Colonic mucosa (tissue), 4 donors: ENCODE measurements around the gene FBXO2. TPM values are rescaled to one million over a fixed set of nuclear protein-coding genes. Genes with fewer than 3 reads are reported as not detected.

ENCODE experiments used
- DNase-seq: peaks from one replicate; pipeline ENCODE4 v3.0.0-alpha.2; 2020
- H3K27ac ChIP-seq: fragments of 200-600 bp; one replicate; pipeline ENCODE4 v1.8.0; 2021
- H3K27me3 ChIP-seq: fragments of 200-600 bp; one replicate; pipeline ENCODE4 v1.8.0; 2021
- H3K36me3 ChIP-seq: fragments of 200-600 bp; one replicate; pipeline ENCODE4 v1.8.0; 2021
- H3K4me1 ChIP-seq: fragments of 200-600 bp; one replicate; pipeline ENCODE4 v1.8.0; 2021; ENCODE audit warnings: mild to moderate bottlenecking
- H3K4me3 ChIP-seq: fragments of 200-600 bp; one replicate; pipeline ENCODE4 v1.8.0; 2021
- H3K9ac ChIP-seq, 2 donors: one replicate each; pipeline ENCODE4 v1.7.0; 2013; ENCODE audit warnings: control low read depth in 2 of 2, low read depth in 2 of 2, low read length in 2 of 2
- H3K9me3 ChIP-seq: fragments of 200-600 bp; one replicate; pipeline ENCODE4 v1.8.0; 2021
- CTCF ChIP-seq: fragments of 200-600 bp; IDR thresholded peaks from one replicate; pipeline ENCODE4 v1.8.0; 2022; ENCODE audit warnings: antibody characterized with exemption, mild to moderate bottlenecking
- intact Hi-C: fragments of 100-400 bp; cut with DNase I; formaldehyde crosslinking; loops from one replicate; pipeline ENCODE4 v1.14.1; 2022
- total RNA-seq, 2 donors: library from RNA; stranded (reverse); fragmentation: NEBNext Ultra II Directional in 1 of 2; extraction: Animal tissue kit (Norgen Biotek cat#: 25700) in 1 of 2; gene quantifications; one replicate each; pipeline ENCODE4 v1.2.1, GENCODE V29; 2021
- donor health status: healthy.
- donor health status: DM: no; HTN: no; CAD: no.
- donor health status: DM: no; HTN: no; CAD: no.

The FBXO2 gene
- total RNA-seq, 2 donors from 2014 or later, result 1.2 TPM

- Histone ChIP-seq H3K36me3 (no peaks in the 10 kb centered on the region), H3K4me1 (no peaks in the 10 kb centered on the region), H3K27ac (no peak overlapping the region), H3K9ac (no peak overlapping the region), H3K4me3 (no peak overlapping the region), H3K27me3 (no peaks in the 10 kb centered on the region), H3K9me3 (no peaks in the 10 kb centered on the region)
- DNase-seq, result no peak
- TF ChIP-seq CTCF, result no peak
- intact Hi-C loops, result no loop called here
Observed at GRCh38 chr1:11673089-11673769, 19.0 kb upstream of the FBXO2 start.

- Histone ChIP-seq H3K4me3 (no peak overlapping the region), H3K36me3 (no peaks in the 10 kb centered on the region), H3K4me1 (no peaks in the 10 kb centered on the region), H3K27ac (no peak overlapping the region), H3K27me3 (no peaks in the 10 kb centered on the region), H3K9me3 (no peaks in the 10 kb centered on the region), H3K9ac (no peak overlapping the region)
- DNase-seq, result no peak
- intact Hi-C loops, result no loop called here
- no peak for TF ChIP-seq CTCF
Observed at GRCh38 chr1:11671544-11672286, 17.5 kb upstream of the FBXO2 start.

- no peak overlapping the region for H3K9ac ChIP-seq
- no peak for DNase-seq
- no peaks in the 10 kb centered on the region for H3K4me1 ChIP-seq
- no peaks in the 10 kb centered on the region for H3K36me3 ChIP-seq
- intact Hi-C loops, result no loop called here
- no peaks in the 10 kb centered on the region for H3K27me3 ChIP-seq
- no peak for TF ChIP-seq CTCF
- H3K9me3 ChIP-seq, result no peaks in the 10 kb centered on the region
- no peak overlapping the region for H3K4me3 ChIP-seq
- no peak overlapping the region for H3K27ac ChIP-seq
Observed at GRCh38 chr1:11671205-11671543, 16.9 kb upstream of the FBXO2 start.

GRCh38 chr1:11670747-11671146 lies 16.5 kb upstream of the FBXO2 start:
- Histone ChIP-seq H3K9ac (no peak overlapping the region), H3K27ac (no peak overlapping the region), H3K4me3 (no peak overlapping the region), H3K9me3 (no peaks in the 10 kb centered on the region), H3K36me3 (no peaks in the 10 kb centered on the region), H3K4me1 (no peaks in the 10 kb centered on the region), H3K27me3 (no peaks in the 10 kb centered on the region)
- no peak for TF ChIP-seq CTCF
- intact Hi-C loops, result no loop called here
- DNase-seq, result no peak

GRCh38 chr1:11668516-11668915 lies 14.3 kb upstream of the FBXO2 start:
- H3K9ac ChIP-seq, result no peak overlapping the region
- intact Hi-C loops, result no loop called here
- DNase-seq, result no peak

More at GRCh38 chr1:11668516-11668915, 14.3 kb upstream of the FBXO2 start:
- Histone ChIP-seq H3K27me3 (no peaks in the 10 kb centered on the region), H3K27ac (no peak overlapping the region), H3K36me3 (no peaks in the 10 kb centered on the region), H3K4me1 (no peaks in the 10 kb centered on the region), H3K9me3 (no peaks in the 10 kb centered on the region), H3K4me3 (no peak overlapping the region)
- TF ChIP-seq CTCF, result no peak
